GM18909 (cell line): ENCODE measurements around the gene TPM1.

ENCODE experiments used
- ATAC-seq: cut with Tn5 transposase; IDR thresholded peaks from one replicate; pipeline ENCODE4 v1.9.1; 2021; ENCODE audit warnings: mild to moderate bottlenecking; ENCODE audit not compliant: unreplicated experiment, poor library complexity

TPM1 gene

DNA sequence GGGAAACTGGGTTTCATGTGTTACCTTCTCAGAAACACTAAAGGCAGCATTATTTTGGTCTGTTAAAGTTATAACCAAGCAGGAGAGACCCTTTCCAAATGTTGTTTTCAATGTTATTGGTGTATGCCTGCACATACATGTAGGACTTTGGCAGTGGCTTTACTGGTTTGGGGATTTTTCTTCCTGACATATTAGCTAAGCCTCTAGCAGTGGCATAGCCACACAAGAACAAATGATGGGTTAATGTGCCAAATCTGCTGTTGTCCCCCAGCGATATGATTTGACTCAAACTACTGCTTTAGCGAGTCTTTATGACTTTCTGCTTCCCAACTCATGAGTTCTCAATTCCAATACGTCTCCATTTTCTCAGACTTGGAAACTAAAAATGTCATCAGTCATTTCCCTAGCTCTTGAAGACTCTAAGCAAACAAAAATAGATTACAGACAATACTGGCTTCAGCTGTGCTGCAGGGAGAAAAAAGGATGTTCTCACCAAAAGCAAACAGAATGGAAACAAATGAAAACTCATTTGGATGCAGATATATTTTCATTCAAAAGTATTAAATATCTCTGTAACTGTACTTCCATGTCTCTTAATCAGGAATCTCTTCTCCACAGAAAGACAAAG is 29.6 kb downstream of the TPM1 start:
- no peak for ATAC-seq

DNA sequence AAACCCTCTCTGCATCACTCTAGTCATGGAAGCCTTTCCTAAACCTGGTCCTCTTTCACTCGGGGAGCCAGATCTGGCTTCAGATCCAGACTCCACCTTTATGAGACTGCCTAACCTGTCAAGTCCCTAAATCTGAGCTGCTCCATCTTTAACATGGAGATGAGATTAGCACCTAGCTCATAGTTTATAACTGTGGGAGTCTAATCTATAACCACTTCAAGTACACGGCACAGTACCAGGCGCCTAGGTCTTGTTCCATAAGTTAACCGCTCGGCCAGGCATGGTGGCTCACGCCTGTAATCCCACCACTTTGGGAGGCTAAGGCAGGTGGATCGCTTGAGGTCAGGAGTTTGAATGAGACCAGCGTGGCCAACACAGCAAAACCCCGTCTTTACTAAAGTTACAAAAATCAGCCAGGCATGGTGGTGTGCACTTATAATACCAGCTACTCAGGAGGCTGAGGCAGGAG is 30.3 kb downstream of the TPM1 start:
- ATAC-seq = no peak

DNA sequence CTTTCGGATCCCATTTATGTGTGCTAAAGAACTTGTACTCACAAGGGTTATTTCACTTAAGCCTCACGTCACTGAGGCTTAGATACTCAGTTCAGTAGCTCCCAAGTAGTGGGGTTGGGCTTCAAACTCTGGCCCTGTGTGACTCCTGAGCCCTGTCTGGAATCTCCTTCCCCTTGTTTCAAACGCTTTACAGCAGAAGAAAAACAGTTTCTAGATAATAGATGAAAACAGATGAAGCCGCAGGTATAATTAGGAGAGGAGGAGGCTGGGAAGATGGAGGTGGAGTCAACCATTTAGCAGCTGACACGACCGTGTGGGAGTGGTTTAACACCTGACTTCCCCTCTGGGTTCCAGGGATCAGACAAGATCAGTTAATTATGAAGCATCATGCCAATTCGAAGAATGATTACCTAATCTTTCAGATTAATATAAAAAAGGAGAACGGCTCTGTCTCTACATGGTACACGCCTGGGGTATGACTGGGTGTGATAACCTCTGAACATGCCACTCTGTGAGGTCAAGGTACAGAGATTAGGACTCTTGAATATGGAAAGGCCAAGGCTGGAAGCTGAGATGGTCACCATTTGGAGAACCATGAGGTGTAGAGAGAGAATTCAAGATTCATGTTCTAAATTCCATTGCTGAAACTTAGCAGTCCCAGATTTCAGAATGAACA is 31.1 kb downstream of the TPM1 start:
- ATAC-seq = no peak

GRCh38 chr15:63075015-63075983 is 32.8 kb downstream of the TPM1 start:
- no peak for ATAC-seq

- no peak for ATAC-seq
Measured at GRCh38 chr15:63075984-63076713, 33.6 kb downstream of the TPM1 start.

GRCh38 chr15:63076714-63077046 is 34.1 kb downstream of the TPM1 start:
- ATAC-seq = no peak

- ATAC-seq = no peak
Measured at GRCh38 chr15:63077952-63078351, 35.4 kb downstream of the TPM1 start.

GRCh38 chr15:63079947-63080626 is 37.5 kb downstream of the TPM1 start:
- ATAC-seq = no peak

DNA sequence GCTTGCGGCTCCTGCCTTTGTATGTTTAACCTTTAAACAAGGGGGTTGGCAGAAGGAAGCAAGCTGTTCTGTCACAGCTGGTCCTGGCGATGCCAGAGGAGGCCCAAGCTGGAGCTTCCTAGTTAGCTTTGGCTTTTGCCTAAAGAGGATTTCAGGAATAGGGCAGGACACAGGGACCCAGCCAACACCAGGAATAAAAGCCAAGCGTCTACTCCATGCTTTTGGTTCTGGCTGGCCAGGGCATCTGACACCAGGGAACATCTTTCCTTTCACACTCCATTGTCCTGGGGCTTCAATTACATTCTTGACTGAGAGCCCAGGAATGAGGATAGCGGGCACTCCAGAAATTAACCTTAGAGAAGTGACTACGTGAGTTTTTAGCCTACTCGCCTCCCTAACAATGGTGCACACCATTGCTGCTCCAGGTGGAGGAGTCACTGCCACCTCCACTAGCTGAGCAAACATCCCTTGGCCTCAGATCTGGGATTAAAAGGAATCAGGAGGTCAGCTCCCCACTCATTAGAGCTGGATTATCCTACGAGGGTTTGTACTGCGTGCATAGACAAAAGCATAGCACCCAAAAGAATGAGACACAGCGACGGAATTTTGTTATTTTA is 38.2 kb downstream of the TPM1 start:
- ATAC-seq = no peak

DNA sequence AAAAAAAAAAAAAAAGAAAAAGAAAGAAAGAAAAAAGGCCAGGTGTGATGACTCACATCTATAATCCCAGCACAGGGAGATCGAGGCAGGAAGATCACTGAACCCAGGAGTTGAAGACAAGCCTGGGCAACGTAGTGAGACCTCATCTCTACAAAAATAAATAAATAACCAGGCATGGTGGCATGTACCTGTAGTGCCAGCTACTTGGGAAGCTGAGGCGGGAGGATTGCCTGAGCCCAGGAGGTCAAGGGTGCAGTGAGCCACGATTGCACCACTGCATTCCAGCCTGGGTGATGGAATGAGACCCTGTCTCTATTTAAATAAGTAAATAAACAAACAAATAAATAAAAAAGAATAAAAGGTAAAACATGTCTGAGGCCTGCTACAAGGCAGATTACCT is 39.8 kb downstream of the TPM1 start:
- no peak for ATAC-seq

GRCh38 chr15:63083044-63083443 is 40.5 kb downstream of the TPM1 start:
- ATAC-seq = no peak

- no peak for ATAC-seq
Measured at GRCh38 chr15:63083541-63083940, 41.0 kb downstream of the TPM1 start.

DNA sequence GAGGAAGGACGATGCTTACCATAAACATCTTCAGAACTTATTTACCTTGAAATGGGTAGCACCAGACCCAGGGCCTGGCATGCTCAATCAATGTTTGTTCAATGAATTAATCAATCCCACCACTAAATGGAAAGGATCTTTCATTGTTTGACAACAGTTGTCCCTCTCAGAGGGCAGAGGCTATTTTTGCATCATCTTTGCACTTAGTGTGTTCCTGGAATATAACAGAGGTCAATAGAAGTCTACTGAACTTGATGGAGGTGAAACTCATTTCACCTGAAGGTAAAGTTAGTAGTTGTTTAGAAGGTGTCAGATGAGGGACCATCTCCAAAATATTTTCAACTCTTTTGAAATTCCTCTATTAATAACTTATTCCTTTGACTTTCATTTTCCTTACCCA is 42.3 kb downstream of the TPM1 start:
- ATAC-seq = no peak

DNA sequence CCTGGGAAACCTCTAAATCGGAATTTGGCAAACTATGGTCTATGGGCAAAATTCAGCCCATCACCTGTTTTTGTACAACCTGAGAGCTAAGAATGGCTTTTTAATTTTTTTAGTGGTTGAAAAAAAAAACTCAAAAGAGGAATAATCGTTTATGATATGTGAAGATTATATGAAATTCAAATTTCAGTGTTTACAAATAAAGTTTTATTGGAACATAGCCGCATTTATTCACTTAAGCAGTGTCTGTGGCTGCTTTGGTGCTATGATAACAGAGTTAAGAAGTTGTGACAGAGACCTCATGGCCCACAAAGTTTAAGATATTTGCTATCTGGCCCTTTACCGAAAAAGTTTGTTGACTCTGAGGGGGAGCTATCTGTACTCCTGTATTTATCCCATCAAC is 42.7 kb downstream of the TPM1 start:
- no peak for ATAC-seq

DNA sequence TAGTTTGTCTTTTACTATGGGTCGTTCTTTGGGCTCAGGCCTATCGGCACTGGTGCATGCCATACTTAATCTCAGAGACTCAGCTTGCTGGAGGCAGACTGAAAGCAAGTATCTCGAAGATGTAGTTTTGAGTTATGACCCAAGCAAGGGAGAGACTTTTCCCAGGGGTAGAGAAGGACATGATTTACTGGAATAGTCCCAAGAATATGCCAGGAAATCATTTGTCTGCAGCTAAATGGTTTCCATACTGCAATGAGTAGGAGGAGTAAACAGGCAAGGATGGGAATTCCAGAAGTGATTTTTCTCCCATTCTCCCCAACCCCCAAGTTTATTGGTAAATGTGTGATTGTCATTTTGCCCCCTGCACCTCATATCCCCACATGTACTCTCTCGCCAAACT is 43.7 kb downstream of the TPM1 start:
- no peak for ATAC-seq

GRCh38 chr15:63086947-63087346 is 44.4 kb downstream of the TPM1 start:
- no peak for ATAC-seq

- no peak for ATAC-seq
Measured at GRCh38 chr15:63088533-63089245, 46.1 kb downstream of the TPM1 start.

- ATAC-seq = no peak
Measured at GRCh38 chr15:63089260-63090043, 46.9 kb downstream of the TPM1 start.
